Right lobe of liver (tissue), 4 donors: ENCODE measurements around the gene TCEAL1.

Experiments
- CTCF ChIP-seq, 4 donors: fragments of 200-600 bp in 3 of 4; fragments of 450-650 bp in 1 of 4; IDR thresholded peaks; one replicate each; pipeline versions ENCODE4 v1.5.1 to v1.8.0; 2016 to 2022; ENCODE audit warnings: antibody characterized with exemption in 4 of 4, mild to moderate bottlenecking in 2 of 4
- POLR2A ChIP-seq: fragments of 450-650 bp; IDR thresholded peaks from one replicate; pipeline ENCODE4 v1.6.1; 2017; ENCODE audit warnings: antibody characterized with exemption, mild to moderate bottlenecking
- donor health status: DM: no; HTN: no; CAD: no.
- donor health status: DM: no; HTN: no; CAD: no.
- donor health status: DM: no; HTN: yes; CAD: no.

DNA sequence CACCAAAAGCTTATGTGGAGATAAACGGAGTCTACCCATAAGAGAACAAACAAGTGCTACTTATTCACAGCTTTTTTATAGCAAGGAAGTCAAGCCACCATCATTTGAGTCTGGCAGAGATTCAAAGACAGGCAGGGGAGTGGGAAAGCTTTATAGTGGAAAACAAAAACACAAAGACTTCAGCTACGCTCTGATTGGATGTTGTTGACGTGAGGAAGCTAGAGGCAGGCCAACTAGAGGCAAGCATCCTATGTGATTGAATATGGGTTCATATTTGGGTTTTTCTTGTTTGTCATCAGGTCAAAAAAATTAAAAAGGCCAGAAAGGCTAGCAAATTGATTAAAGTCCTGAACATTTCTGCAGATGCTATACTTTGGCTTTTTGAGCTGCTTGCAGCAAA is 44.2 kb upstream of the TCEAL1 start:
- no peak for TF ChIP-seq POLR2A
- no peak for TF ChIP-seq CTCF (IDR thresholded peaks at IDR 0.05)
